ENCODE results near the gene SNX2. TPM values are rescaled to one million over a fixed set of nuclear protein-coding genes. Genes with fewer than 3 reads are reported as not detected.
"Not testable (repeated sequence)": the region's sequence is repeated elsewhere in the genome, so short reads cannot be mapped to it uniquely, and the experiment has no call there.

Gene SNX2
- total and polyA plus RNA-seq, 4 donors: 30.9 to 102 (median 72.0) TPM

- Histone ChIP-seq H3K4me3 (no peak overlapping the region), H3K4me1 (ENCODE audit: control insufficient read depth in 5 of 5, insufficient read depth in 5 of 5, low read length in 5 of 5) (peaks cover 0 to 13% (median 9%) of the 10 kb centered on the region in 5 donors), H3K9ac (ENCODE audit: insufficient read depth in 1 of 2, low read length in 2 of 2) (no peak overlapping the region), H3K9me3 (ENCODE audit: control insufficient read depth in 4 of 4, insufficient read depth in 3 of 4, low read length in 3 of 4) (no peaks in the 10 kb centered on the region), H3K27ac (ENCODE audit: low read depth in 1 of 2, low read length in 1 of 2) (no peak overlapping the region), H3K27me3 (ENCODE audit: control insufficient read depth in 3 of 3, insufficient read depth in 3 of 3, low read length in 2 of 3) (no peaks in the 10 kb centered on the region), H3K36me3 (ENCODE audit: control insufficient read depth in 4 of 4, insufficient read depth in 4 of 4, low read length in 4 of 4) (peaks cover 0 to 1% (median 0%) of the 10 kb centered on the region in 4 donors)
- DNase-seq: peak in 2 of 3 donors; percentile 33 to 60
- TF ChIP-seq CTCF (IDR thresholded peaks at IDR 0.05; ENCODE audit: control extremely low read depth, extremely low read depth): no peak
- ATAC-seq (ENCODE audit: insufficient read depth, low FRiP score): peak; percentile 37
- 18 to 48% methylated on average over 1 of the region's 1 CpG for WGBS, 2 donors
These were observed 74.9 kb downstream of the SNX2 start for GRCh38 chr5:122849771-122850170.

GRCh38 chr5:122857538-122857937, 82.7 kb downstream of the SNX2 start:
- not testable (repeated sequence) for H3K4me1 ChIP-seq (ENCODE audit: control insufficient read depth in 5 of 5, insufficient read depth in 5 of 5, low read length in 5 of 5); H3K9ac ChIP-seq (ENCODE audit: insufficient read depth in 1 of 2, low read length in 2 of 2); H3K36me3 ChIP-seq (ENCODE audit: control insufficient read depth in 4 of 4, insufficient read depth in 4 of 4, low read length in 4 of 4); ATAC-seq (ENCODE audit: insufficient read depth, low FRiP score); H3K4me3 ChIP-seq; H3K27ac ChIP-seq (ENCODE audit: low read depth in 1 of 2, low read length in 1 of 2); DNase-seq; H3K9me3 ChIP-seq (ENCODE audit: control insufficient read depth in 4 of 4, insufficient read depth in 3 of 4, low read length in 3 of 4); H3K27me3 ChIP-seq (ENCODE audit: control insufficient read depth in 3 of 3, insufficient read depth in 3 of 3, low read length in 2 of 3)
- 97% methylated on average over 8 of the region's 8 CpGs for WGBS, 2 donors

DNA sequence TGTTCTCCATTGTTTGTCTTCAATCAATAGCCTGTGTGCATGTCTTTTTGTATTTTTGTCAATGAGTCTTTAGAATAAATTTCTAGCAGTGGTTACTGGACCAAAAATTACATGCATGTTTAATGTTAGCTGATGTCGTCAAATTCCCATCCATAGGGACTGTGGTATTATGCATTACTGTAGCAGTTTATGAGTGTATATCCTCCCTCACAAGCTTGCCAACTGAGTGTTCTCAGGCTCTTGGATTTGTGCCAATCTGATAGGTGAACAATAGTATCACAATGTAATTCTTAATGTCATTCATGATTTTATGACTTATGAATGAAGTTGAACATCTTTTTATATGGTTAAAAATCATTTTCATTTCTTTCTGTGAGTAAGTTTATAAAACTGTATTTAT, 83.6 kb downstream of the SNX2 start:
- peak in 1 of 3 donors; percentile 13 for DNase-seq
- ATAC-seq (ENCODE audit: insufficient read depth, low FRiP score): no peak
- no peak overlapping the region for H3K9ac ChIP-seq (ENCODE audit: insufficient read depth in 1 of 2, low read length in 2 of 2)
- H3K9me3 ChIP-seq (ENCODE audit: control insufficient read depth in 4 of 4, insufficient read depth in 3 of 4, low read length in 3 of 4): no peaks in the 10 kb centered on the region
- peaks cover 0 to 2% (median under 1%) of the 10 kb centered on the region in 4 donors for H3K36me3 ChIP-seq (ENCODE audit: control insufficient read depth in 4 of 4, insufficient read depth in 4 of 4, low read length in 4 of 4)
- no peaks in the 10 kb centered on the region for H3K27me3 ChIP-seq (ENCODE audit: control insufficient read depth in 3 of 3, insufficient read depth in 3 of 3, low read length in 2 of 3)
- 65 to 78% methylated on average over 1 of the region's 1 CpG for WGBS, 2 donors
- H3K4me1 ChIP-seq (ENCODE audit: control insufficient read depth in 5 of 5, insufficient read depth in 5 of 5, low read length in 5 of 5): peaks cover 0 to 3% (median 0%) of the 10 kb centered on the region in 5 donors
- no peak for TF ChIP-seq CTCF (IDR thresholded peaks at IDR 0.05; ENCODE audit: control extremely low read depth, extremely low read depth)
- no peak overlapping the region for H3K4me3 ChIP-seq
- H3K27ac ChIP-seq (ENCODE audit: low read depth in 1 of 2, low read length in 1 of 2): no peak overlapping the region

DNA sequence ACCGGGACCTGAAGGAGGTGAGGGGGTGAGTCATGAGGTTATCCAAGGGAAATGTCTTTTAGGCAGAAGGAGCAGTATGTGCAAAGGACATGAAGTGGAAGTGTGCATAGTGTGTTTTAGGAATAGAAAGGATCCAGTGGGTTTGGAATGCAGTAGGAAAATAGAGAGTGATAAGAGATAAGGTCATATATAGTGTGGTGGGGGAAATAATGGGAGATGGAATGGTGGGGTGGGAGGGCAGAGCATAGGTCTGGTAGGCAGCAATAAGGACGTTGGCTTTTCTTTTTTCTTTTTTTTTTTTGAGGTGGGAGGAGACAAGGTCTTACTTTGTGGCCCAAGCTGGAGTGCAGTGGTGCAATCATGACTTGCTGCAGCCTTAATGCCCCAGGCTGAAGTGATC, 88.4 kb downstream of the SNX2 start:
- DNase-seq (no peak), ATAC-seq (ENCODE audit: insufficient read depth, low FRiP score) (no peak)
- WGBS, 2 donors: 69 to 83% methylated on average over 2 of the region's 2 CpGs
- TF ChIP-seq CTCF (IDR thresholded peaks at IDR 0.05; ENCODE audit: control extremely low read depth, extremely low read depth): no peak
- no peak overlapping the region for H3K9ac ChIP-seq (ENCODE audit: insufficient read depth in 1 of 2, low read length in 2 of 2)
- no peaks in the 10 kb centered on the region for H3K9me3 ChIP-seq (ENCODE audit: control insufficient read depth in 4 of 4, insufficient read depth in 3 of 4, low read length in 3 of 4)
- no peaks in the 10 kb centered on the region for H3K27me3 ChIP-seq (ENCODE audit: control insufficient read depth in 3 of 3, insufficient read depth in 3 of 3, low read length in 2 of 3)
- H3K27ac ChIP-seq (ENCODE audit: low read depth in 1 of 2, low read length in 1 of 2): no peak overlapping the region
- peaks cover 0 to 16% (median 5%) of the 10 kb centered on the region in 4 donors for H3K36me3 ChIP-seq (ENCODE audit: control insufficient read depth in 4 of 4, insufficient read depth in 4 of 4, low read length in 4 of 4)
- H3K4me3 ChIP-seq: no peak overlapping the region
- peaks cover 0 to 3% (median 0%) of the 10 kb centered on the region in 5 donors for H3K4me1 ChIP-seq (ENCODE audit: control insufficient read depth in 5 of 5, insufficient read depth in 5 of 5, low read length in 5 of 5)

Measured in lung (tissue), 12 donors.